Endothelial cell of umbilical vein (primary cell): ENCODE results near the gene ARMH1. TPM values are rescaled to one million over a fixed set of nuclear protein-coding genes. Genes with fewer than 3 reads are reported as not detected.

ENCODE experiments used
- BruUV-seq: library from RNA; stranded (reverse); fragments of 400-500 nt; replicated peaks from 2 replicates; lab custom pipeline; 2021; lab: Mats Ljungman, UMichigan
- CTCF ChIA-PET: fragments of 300-600, 350-600 bp; sonication (Branson Sonifier 250); formaldehyde crosslinking; loops from one replicate; lab custom pipeline; 2021; ENCODE audit warnings: antibody characterized with exemption, inconsistent platforms; lab: Charles Lee
- POLR2A ChIA-PET: fragments of 300-600, 350-600 bp; sonication (Branson Sonifier 250); formaldehyde crosslinking; loops from one replicate; lab custom pipeline; 2021; ENCODE audit warnings: antibody characterized with exemption, inconsistent platforms; lab: Charles Lee
- DNase-seq: peaks from one replicate; pipeline ENCODE4 v3.0.0-alpha.2; 2011; ENCODE audit warnings: low read depth, low spot score
- FAIRE-seq: peaks from 2 replicates; lab custom pipeline; 2011; peaks lifted over from hg19 to GRCh38; lab: Jason Lieb, UNC
- H2AFZ ChIP-seq: 2 replicates; pipeline ENCODE4 v1.6.0; 2012; ENCODE audit warnings: low read depth, low read length, control low read depth, inconsistent platforms
- H3K27ac ChIP-seq: 2 replicates; pipeline ENCODE4 v1.5.1; 2011; ENCODE audit warnings: low read depth, mild to moderate bottlenecking, control low read depth, low read length, moderate library complexity; ENCODE audit not compliant: insufficient read depth
- H3K27me3 ChIP-seq, 2 experiments: 2 replicates each; pipeline versions ENCODE4 v1.6.0 to v1.6.1; 2011; ENCODE audit warnings: low read length in 2 of 2, mixed read lengths in 1 of 2; ENCODE audit not compliant: control insufficient read depth in 2 of 2, insufficient read depth in 2 of 2
- H3K36me3 ChIP-seq, 2 experiments: 2 replicates in 1 of 2; 3 replicates in 1 of 2; pipeline ENCODE4 v1.5.1; 2011; ENCODE audit warnings: low read length in 2 of 2, mild to moderate bottlenecking in 1 of 2, moderate library complexity in 1 of 2; ENCODE audit not compliant: control insufficient read depth in 2 of 2, insufficient read depth in 2 of 2; ENCODE audit errors: extremely low read depth in 1 of 2
- H3K4me1 ChIP-seq: 3 replicates; pipeline ENCODE4 v1.5.1; 2011; ENCODE audit warnings: mild to moderate bottlenecking, low read length; ENCODE audit not compliant: control insufficient read depth, insufficient read depth; ENCODE audit errors: extremely low read depth
- H3K4me2 ChIP-seq: 2 replicates; pipeline ENCODE4 v1.6.1; 2011; ENCODE audit warnings: low read length, control low read depth, mixed read lengths; ENCODE audit not compliant: insufficient read depth
- H3K4me3 ChIP-seq, 3 experiments: fragments of 200-600 bp in 1 of 3; sonication (generic), shearing (Covaris generic) in 1 of 3; replicated peaks in 1 of 3; 2 replicates each; pipeline ENCODE4 v1.5.1; 2011 to 2016; ENCODE audit warnings: control low read depth in 3 of 3, low read length in 3 of 3, mild to moderate bottlenecking in 2 of 3, inconsistent platforms in 1 of 3, low read depth in 1 of 3, moderate library complexity in 1 of 3; ENCODE audit not compliant: insufficient read depth in 1 of 3
- H3K79me2 ChIP-seq: 2 replicates; pipeline ENCODE4 v1.6.0; 2012; ENCODE audit warnings: low read length, inconsistent platforms; ENCODE audit not compliant: control insufficient read depth, insufficient read depth
- H3K9ac ChIP-seq: replicated peaks from 2 replicates; pipeline ENCODE3; 2011; ENCODE audit warnings: low read length, control low read depth; ENCODE audit not compliant: insufficient read depth; ENCODE audit errors: extremely low read depth
- H3K9me1 ChIP-seq: replicated peaks from 3 replicates; pipeline ENCODE4 v1.6.0; 2011; ENCODE audit warnings: mild to moderate bottlenecking, low read length; ENCODE audit not compliant: control insufficient read depth, insufficient read depth; ENCODE audit errors: extremely low read depth
- H3K9me3 ChIP-seq: replicated peaks from 2 replicates; pipeline ENCODE4 v1.5.1; 2012; ENCODE audit warnings: low read length, inconsistent platforms; ENCODE audit not compliant: control insufficient read depth, insufficient read depth
- H4K20me1 ChIP-seq: replicated peaks from 2 replicates; pipeline ENCODE3; 2011; ENCODE audit warnings: mild to moderate bottlenecking, low read length; ENCODE audit not compliant: control insufficient read depth, insufficient read depth; ENCODE audit errors: extremely low read depth
- CTCF ChIP-seq, 2 donors: IDR thresholded peaks; 1 replicate in 1 of 2; 2 replicates in 1 of 2; pipeline ENCODE4 v1.5.1; 2011; ENCODE audit warnings: low read length in 2 of 2, mild to moderate bottlenecking in 2 of 2, moderate library complexity in 2 of 2, control low read depth in 1 of 2, inconsistent platforms in 1 of 2, low read depth in 1 of 2; ENCODE audit not compliant: insufficient read depth in 1 of 2; ENCODE audit errors: extremely low read depth in 1 of 2
- EZH2 ChIP-seq: IDR thresholded peaks from 2 replicates; pipeline ENCODE4 v1.6.1; 2012; ENCODE audit warnings: borderline replicate concordance, low read depth, mild to moderate bottlenecking, moderate library complexity, low read length, inconsistent platforms; ENCODE audit not compliant: severe bottlenecking
- FOS ChIP-seq: IDR thresholded peaks from 2 replicates; pipeline ENCODE4 v1.6.1; 2011; ENCODE audit warnings: mild to moderate bottlenecking, low read length, moderate library complexity, borderline replicate concordance; ENCODE audit not compliant: insufficient read depth
- GATA2 ChIP-seq: IDR thresholded peaks from 2 replicates; pipeline ENCODE4 v1.7.0; 2011; ENCODE audit warnings: low read depth, mild to moderate bottlenecking, moderate library complexity, mixed read lengths, low read length; ENCODE audit not compliant: insufficient read length, insufficient read depth
- JUN ChIP-seq: IDR thresholded peaks from 2 replicates; pipeline ENCODE4 v1.6.1; 2011; ENCODE audit warnings: borderline replicate concordance, low read depth; ENCODE audit not compliant: insufficient read length, insufficient read depth
- MAX ChIP-seq: IDR thresholded peaks from 2 replicates; pipeline ENCODE4 v1.6.1; 2011; ENCODE audit not compliant: insufficient read depth, insufficient read length
- MYC ChIP-seq: IDR thresholded peaks from one replicate; pipeline ENCODE4 v1.6.1; 2011; ENCODE audit warnings: mild to moderate bottlenecking, low read depth, low read length
- POLR2A ChIP-seq: IDR thresholded peaks from 2 replicates; pipeline ENCODE4 v1.6.1; 2012; ENCODE audit warnings: low read depth, mild to moderate bottlenecking, control low read depth, low read length
- POLR2AphosphoS5 ChIP-seq: IDR thresholded peaks from 2 replicates; pipeline ENCODE4 v1.6.1; 2012; ENCODE audit warnings: low read depth, mild to moderate bottlenecking, control low read depth, low read length, moderate library complexity; ENCODE audit not compliant: insufficient read depth
- dilution Hi-C: fragments of 300-500 bp; cut with MboI; formaldehyde crosslinking; loops from one replicate; pipeline ENCODE4 v1.15.0; 2019; ENCODE audit warnings: low sequenced_read_pairs; ENCODE audit not compliant: extremely low pct_ligation_motif_present
- intact Hi-C: fragments of 100-400 bp; cut with micrococcal nuclease; formaldehyde crosslinking; loops from one replicate; pipeline ENCODE4 v1.10.0; 2022
- polyA plus RNA-seq, 4 experiments: library from polyadenylated mRNA; depleted of rRNA in 3 of 4; stranded (reverse) in 3 of 4; unstranded in 1 of 4; fragments of >200 nt; gene quantifications; 2 replicates each; pipeline versions ENCODE4 v1.2.1 to v1.2.3, GENCODE V29; 2011 to 2012; ENCODE audit warnings: missing spikeins in 1 of 4
- total RNA-seq: library from RNA; stranded (reverse); gene quantifications from 2 replicates; pipeline ENCODE4 v1.2.3, GENCODE V29; 2021

ARMH1 gene
- total and polyA plus RNA-seq, 2 donors (not counting 3 experiments of a cell fraction or from before 2014, with no cell fraction given) = 0.17 TPM; not detected in 1

GRCh38 chr1:44631333-44631646 lies 43.2 kb upstream of the ARMH1 start:
- H3K9ac ChIP-seq = peak overlapping the region; percentile 79
- peaks cover 9% of the 10 kb centered on the region for H3K4me1 ChIP-seq
- TF ChIP-seq JUN = no peak
- TF ChIP-seq MYC = no peak
- no peak for TF ChIP-seq GATA2
- TF ChIP-seq FOS = no peak
- no peak for TF ChIP-seq POLR2AphosphoS5
- no peak for TF ChIP-seq POLR2A
- no peak for TF ChIP-seq EZH2
- no peak for TF ChIP-seq CTCF (IDR thresholded peaks at IDR 0.05; ENCODE audit: extremely low read depth in 1 of 2, insufficient read depth in 1 of 2, low read depth in 1 of 2, low read length in 2 of 2)
- no peak for TF ChIP-seq MAX
- peak overlapping the region; percentile 78 for H3K27ac ChIP-seq
- peak overlapping the region; percentile 22 to 78 (median 28) for H3K4me3 ChIP-seq
- CTCF ChIA-PET = interaction anchor here (0.6 to 4.8 kb wide), 6 partner anchors 11 to 414 kb away, joined by 3 to 32 read pairs (median 6); no protein-coding TSS in a partner anchor
- H3K36me3 ChIP-seq = peaks cover 0 to 15% of the 10 kb centered on the region in 2 experiments
- TSS peak; percentile 72 for BruUV-seq
- peaks cover 21% of the 10 kb centered on the region for H3K79me2 ChIP-seq
- no peak for FAIRE-seq
- peak overlapping the region; percentile 88 for H2AFZ ChIP-seq
- H4K20me1 ChIP-seq = no peaks in the 10 kb centered on the region
- H3K27me3 ChIP-seq = no peaks in the 10 kb centered on the region
- H3K9me1 ChIP-seq = no peaks in the 10 kb centered on the region
- POLR2A ChIA-PET = interaction anchor here (1.0 to 2.4 kb wide), 2 partner anchors 11 to 43 kb away, joined by 3 to 15 read pairs; partner anchors contain the start of genes ARMH1 and TMEM53
- dilution Hi-C loops = no loop called here
- peak overlapping the region; percentile 51 for H3K4me2 ChIP-seq
- intact Hi-C loops = no loop called here
- no peak for DNase-seq
- no peaks in the 10 kb centered on the region for H3K9me3 ChIP-seq
